BE2C (cell line): ENCODE measurements around the gene ABCG8.

Source experiments
- DNase-seq: peaks from one replicate; pipeline ENCODE4 v3.0.0-alpha.2; 2020
- H3K27me3 ChIP-seq: fragments of 250-450 bp; sonication (Bioruptor Pico); 2 replicates; pipeline ENCODE4 v1.5.1; 2020; ENCODE audit warnings: mild to moderate bottlenecking
- H3K36me3 ChIP-seq: fragments of 250-450 bp; sonication (Bioruptor Pico); 2 replicates; pipeline ENCODE4 v1.5.1; 2020; ENCODE audit warnings: mild to moderate bottlenecking
- H3K4me1 ChIP-seq: fragments of 250-450 bp; sonication (Bioruptor Pico); 2 replicates; pipeline ENCODE4 v1.5.1; 2020
- H3K4me3 ChIP-seq: 2 replicates; pipeline ENCODE4 v1.5.1; 2011; ENCODE audit warnings: low read depth, low read length
- H3K9me3 ChIP-seq: fragments of 250-450 bp; sonication (Bioruptor Pico); 2 replicates; pipeline ENCODE4 v1.5.1; 2020
- CTCF ChIP-seq: IDR thresholded peaks from 2 replicates; pipeline ENCODE4 v1.5.1; 2012; ENCODE audit warnings: mild to moderate bottlenecking, low read depth, low read length

The ABCG8 gene

DNA sequence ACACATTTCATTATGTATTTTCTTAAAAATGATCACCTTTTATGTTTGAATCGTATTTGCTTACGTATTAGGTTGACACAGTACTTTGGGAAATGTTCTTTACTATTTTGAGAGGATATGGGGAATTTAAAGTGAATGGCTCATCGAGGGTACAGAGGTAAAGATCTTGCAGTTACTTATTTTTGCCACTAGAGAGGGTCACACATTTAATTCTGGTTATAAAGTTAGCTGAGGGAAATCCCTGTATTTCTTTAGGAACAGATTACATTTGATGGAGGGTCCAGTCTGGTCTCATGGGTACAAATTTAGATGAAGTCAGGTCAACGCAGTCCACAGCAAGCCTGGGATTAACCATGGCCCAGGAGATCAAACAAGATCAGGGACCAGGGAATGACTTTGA is 40.5 kb upstream of the ABCG8 start:
- H3K4me1 ChIP-seq = no peaks in the 10 kb centered on the region
- peak; percentile 38 for TF ChIP-seq CTCF
- H3K9me3 ChIP-seq = no peaks in the 10 kb centered on the region
- H3K36me3 ChIP-seq = no peaks in the 10 kb centered on the region
- no peak overlapping the region for H3K4me3 ChIP-seq
- H3K27me3 ChIP-seq = no peaks in the 10 kb centered on the region
- no peak for DNase-seq

DNA sequence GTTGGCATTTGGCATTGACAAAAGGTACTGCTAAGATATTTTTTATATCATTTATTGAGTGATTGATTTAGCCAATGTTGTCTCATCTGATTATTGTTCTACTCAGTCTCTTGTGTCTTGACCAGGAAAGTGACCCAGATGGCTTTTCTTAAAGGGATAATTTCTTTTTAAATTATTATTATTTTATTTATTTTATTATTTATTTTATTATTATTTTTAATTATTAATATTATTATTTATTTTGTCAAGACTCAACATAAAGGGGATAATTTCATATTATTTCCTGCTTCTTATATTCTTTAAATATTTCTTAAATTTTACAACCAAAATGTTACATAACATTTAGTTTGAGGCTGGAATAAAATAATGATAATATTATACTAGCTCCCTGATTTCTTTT is 37.9 kb upstream of the ABCG8 start:
- DNase-seq = no peak
- TF ChIP-seq CTCF = no peak
- Histone ChIP-seq H3K27me3 (no peaks in the 10 kb centered on the region), H3K9me3 (no peaks in the 10 kb centered on the region), H3K4me3 (no peak overlapping the region), H3K4me1 (no peaks in the 10 kb centered on the region), H3K36me3 (no peaks in the 10 kb centered on the region)

DNA sequence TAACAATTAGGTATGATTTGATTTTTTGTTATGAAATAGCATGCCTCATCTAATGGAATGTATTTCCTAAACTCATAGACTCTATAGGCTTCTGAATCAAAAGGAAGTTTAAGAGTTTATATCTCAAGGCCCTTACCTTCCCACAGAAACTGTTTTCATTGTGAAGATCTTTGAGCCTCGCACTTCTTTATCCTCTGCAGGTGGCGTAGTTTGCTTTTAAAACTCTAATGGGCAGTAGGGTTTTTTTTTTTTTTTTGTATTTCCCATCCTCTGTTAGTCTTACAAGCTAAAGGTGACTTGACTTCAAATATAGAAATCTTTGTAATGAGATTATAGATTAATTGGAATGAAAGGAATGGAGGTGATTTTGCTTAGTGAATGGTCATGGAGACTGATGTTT is 36.6 kb upstream of the ABCG8 start:
- no peaks in the 10 kb centered on the region for H3K4me1 ChIP-seq
- TF ChIP-seq CTCF = peak; percentile 10; the same call in 1 of the 2 replicates
- no peaks in the 10 kb centered on the region for H3K27me3 ChIP-seq
- no peak overlapping the region for H3K4me3 ChIP-seq
- H3K9me3 ChIP-seq = no peaks in the 10 kb centered on the region
- no peaks in the 10 kb centered on the region for H3K36me3 ChIP-seq
- no peak for DNase-seq

- TF ChIP-seq CTCF = no peak
- Histone ChIP-seq H3K27me3 (no peaks in the 10 kb centered on the region), H3K9me3 (no peaks in the 10 kb centered on the region), H3K4me3 (no peak overlapping the region), H3K36me3 (no peaks in the 10 kb centered on the region), H3K4me1 (no peaks in the 10 kb centered on the region)
- DNase-seq = no peak
Measured at GRCh38 chr2:43803113-43803512, 35.7 kb upstream of the ABCG8 start.

DNA sequence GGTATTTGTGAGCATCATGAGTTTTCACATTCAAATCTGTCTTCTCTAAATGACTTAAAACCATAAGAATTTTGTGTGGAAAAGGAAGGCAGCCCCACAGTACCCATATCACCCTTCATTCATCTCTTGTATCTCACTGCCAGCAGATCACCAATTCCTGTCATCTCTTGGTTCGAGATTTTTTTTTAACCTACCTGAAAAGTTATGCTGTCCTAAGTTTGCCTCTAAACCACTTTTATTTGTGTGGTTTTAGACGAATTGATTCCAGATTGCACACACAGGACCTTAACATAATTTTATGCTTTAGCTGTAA is 32.1 kb upstream of the ABCG8 start:
- H3K9me3 ChIP-seq = no peaks in the 10 kb centered on the region
- no peak for TF ChIP-seq CTCF
- no peaks in the 10 kb centered on the region for H3K27me3 ChIP-seq
- H3K4me1 ChIP-seq = peaks cover 8% of the 10 kb centered on the region
- no peak overlapping the region for H3K4me3 ChIP-seq
- no peak for DNase-seq
- H3K36me3 ChIP-seq = no peaks in the 10 kb centered on the region

DNA sequence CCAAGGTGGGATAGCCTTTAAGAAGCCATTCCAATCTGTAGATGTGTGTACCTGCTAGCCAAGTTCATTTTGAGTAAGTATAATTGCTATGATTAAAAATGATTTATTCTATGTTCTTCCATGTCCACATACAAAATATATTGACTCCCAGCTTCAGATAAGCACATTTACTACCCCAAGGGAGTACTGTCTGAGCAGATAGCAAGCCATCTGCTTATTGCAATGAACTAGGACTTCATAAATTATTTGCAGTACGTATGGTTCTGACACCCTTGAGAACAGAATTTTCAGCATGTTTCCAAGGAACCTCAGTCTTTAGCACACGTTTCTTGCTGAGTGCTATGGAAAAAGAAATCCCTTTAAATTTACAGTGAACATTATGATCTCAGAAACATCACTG is 28.3 kb upstream of the ABCG8 start:
- Histone ChIP-seq H3K4me1 (peaks cover 8% of the 10 kb centered on the region), H3K4me3 (no peak overlapping the region), H3K36me3 (no peaks in the 10 kb centered on the region), H3K9me3 (no peaks in the 10 kb centered on the region), H3K27me3 (no peaks in the 10 kb centered on the region)
- peak; percentile 32 for DNase-seq
- no peak for TF ChIP-seq CTCF
